HG02938 (cell line): ENCODE measurements around the gene LECT2.

Source experiments
- ATAC-seq: cut with Tn5 transposase; IDR thresholded peaks from one replicate; pipeline ENCODE4 v1.9.1; 2021; ENCODE audit warnings: mild to moderate bottlenecking, moderate library complexity; ENCODE audit not compliant: unreplicated experiment

LECT2 gene

DNA sequence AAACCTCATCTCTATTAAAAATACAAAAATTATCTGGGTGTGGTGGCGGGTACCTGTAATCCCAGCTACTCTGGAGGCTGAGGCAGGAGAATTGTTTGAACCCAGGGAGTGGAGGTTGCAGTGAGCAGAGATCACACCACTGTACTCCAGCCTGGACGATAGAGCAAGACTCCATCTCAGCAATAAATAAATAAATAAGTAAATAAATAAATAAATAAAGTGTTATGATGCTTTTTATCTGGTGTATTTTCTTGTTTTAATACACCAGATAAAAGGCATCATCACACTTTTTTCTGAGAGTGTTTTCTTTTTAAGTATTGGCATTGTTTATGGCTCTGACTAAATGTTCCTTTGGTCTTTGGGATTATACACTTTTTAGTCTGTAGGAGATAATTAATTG, 24.2 kb upstream of the LECT2 start:
- no peak for ATAC-seq

DNA sequence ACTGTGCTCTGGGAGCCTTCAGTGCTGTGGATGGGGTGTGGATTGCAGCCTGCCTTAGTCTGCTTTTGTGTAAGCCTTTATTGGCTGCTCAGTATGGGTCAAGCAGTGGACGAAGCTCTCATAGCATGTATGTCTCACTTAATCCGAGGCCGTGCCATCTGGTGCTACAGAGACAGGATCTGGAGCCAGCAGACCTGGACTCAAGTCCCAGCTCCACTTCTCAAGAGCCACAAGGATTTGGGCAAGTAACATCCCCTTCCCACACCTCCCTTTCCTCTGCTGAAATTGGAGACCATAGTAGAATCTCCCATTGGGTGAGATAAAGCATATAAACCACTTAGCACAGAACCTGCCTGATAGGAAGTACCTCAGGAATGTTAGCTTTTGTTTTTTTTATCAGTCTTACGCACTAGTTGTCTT, 23.4 kb upstream of the LECT2 start:
- ATAC-seq, result no peak

DNA sequence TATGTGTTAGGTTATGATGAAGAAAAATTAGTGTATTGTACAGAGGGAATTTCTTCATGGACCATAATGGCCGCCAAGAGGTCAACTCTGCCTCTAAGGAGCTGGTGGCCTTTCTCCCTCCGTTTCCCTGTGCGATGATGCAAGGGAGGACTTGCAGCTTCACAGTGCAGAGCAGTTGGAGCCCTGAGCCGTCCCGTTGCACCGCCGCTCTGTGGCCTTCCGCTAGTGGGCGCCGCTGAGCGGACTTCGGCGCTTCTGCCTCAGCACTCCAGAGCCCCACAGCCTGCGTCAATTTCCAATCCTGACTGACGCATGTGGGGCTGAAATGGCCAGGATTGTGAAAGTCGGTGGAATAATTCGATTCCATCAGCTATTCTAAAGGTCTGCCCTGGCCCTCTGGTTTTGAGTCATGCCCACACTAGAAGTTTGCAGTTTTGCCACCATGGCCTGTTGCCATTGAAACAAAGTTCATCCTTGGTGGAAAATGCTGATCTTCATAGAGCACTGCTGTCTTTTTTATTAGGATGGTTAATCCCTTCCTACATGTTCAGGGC, 22.7 kb upstream of the LECT2 start:
- peak; percentile 76 for ATAC-seq

DNA sequence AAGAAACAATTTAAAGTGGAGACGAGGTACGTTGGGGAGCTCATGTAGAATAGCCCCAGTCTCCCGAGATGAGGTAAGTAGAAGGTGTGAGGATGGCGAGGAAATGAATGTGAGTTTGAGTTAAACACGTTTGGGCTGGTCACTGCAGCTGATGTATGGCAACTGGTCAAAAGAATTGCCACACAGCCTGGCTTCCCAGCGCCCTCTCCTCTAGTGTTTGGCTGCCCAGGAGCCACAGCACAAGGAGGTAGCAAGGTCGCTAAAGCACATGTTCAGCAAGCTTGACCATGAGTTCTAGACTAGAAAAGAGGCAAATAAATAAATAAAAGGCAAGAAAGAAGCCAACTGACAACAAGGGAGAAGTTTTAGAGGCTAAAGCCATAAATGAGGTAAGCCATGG, 21.4 kb upstream of the LECT2 start:
- ATAC-seq, result no peak

DNA sequence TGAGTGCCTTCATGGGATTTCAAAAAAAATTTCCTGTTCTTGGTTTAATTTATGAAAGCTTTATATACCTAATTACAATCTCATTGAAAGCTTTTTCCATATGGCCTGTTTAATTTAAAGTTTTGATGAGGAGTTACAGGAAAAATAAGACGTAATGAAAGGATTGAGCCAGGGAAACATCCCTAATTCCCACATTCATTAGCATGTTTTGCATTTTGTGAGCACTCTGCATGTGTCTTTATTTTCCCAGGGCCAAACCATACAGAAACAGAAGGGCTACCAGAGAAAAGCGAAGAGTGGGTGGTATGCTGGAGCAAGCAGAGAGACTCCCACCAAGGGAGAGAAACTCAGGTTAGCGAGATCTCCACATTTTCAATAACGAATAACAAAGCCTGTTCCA, 20.3 kb upstream of the LECT2 start:
- no peak for ATAC-seq

DNA sequence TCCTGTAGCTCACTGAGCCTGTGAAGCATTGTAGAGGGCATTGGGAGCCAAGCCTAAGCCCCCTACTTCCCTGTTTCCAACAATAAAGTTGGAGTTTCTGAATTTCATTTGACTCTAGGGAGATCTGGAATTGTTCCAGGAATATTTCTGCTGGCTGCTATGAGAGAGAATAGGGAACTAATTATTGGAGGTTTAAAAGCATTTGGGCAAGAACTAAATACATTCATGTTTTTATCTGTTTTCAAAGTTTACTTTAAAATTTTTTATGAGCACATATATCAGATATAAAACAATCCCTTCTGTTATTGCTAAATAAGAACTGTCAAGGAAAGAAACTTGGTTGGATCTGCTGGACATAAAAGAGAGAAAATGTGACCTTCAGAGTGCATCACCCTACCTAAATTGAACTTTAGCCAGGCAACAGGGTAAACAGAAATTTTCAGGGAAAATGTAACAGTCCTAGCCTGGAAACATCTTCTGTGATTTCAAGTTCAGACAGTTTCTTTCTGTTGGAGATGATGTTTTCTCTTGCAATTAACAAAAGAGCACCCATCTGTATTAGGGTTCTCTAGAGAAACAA, 19.3 kb upstream of the LECT2 start:
- ATAC-seq, result no peak

DNA sequence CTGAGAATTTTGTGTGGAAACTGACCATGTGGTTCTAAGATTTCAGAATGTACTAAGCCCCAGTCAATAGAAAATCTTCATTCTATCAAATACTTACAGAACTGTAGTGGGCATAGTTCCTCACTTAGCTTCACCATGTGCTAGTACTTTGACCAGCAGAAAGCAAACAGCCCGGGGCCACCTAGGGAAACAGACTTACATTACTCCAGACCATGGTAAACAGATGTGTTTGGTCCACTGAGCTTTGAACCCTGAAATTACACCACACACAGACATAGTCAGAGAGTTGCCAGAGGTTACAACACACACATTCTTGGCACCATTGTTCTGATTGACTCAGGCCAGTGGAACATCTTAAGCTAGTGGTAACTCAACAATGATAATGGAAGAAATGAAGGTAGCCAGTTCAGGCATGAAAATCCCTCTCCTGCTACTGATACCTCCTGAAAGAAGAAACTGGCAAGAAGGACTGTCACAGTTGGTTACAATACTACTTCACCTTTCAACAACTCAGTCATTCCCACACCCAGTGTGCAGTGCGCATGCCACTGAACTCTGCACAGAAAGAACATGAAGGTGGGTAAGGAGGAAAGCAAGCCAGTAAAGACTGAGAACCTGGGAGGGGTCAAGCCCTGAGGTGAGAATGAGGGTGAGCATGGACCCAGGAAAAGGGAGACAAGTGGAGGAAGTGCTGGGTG, 18.7 kb upstream of the LECT2 start:
- no peak for ATAC-seq

DNA sequence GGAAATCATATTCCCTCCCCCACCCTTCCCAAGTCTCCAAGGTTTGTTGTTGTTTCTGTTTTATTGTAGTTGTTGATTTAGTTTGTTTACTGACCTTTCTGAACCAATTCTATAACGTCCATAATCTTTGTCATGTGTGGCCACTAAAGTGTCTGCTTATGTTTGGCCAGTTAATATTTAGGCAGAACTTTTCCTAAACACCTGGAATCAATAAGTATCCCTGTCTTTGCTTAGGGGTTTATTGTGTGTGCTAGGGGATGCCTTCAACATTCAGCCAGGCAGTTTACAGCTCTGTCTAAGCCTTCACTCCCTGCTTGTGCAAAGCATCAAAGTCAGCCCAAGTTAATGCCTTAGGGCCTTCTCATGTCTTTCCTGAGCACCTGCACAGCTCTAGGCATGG, 16.9 kb upstream of the LECT2 start:
- no peak for ATAC-seq

DNA sequence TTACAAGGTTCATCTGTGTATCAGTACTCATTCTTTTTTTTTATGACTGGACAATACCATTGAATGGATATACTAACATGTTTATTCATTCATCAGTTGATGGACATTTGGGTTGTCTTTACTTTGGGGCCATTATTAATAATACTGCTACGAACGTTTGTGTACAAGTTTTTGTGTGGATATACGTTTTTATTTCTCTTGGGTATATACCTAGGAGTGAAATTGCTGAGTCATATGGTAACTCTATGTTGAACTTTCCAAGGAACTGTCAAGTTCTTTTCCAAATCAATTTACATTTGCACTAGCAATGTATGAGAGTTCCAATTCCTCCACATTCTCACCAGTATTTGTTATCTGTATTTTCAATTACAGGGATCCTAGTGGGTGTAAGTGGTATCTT, 12.0 kb upstream of the LECT2 start:
- ATAC-seq, result no peak

DNA sequence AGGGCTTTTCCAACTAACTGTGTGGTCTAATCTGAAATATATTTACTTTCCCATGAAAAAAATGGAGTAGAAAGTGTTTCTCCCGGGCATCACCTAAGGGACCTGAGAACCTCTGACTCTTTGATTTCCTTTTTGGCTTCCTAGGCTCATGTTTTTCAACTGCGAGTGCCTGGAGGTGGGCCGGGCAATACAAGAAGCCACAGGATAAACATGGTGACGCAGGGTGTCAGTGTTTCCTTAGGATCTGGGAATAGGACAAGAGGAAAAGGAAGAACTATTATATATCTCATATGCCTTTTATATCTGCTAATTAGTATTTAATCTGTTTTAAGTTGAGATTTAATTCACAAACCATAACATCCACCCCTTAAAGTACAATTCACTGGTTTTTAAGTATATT, 11.4 kb upstream of the LECT2 start:
- no peak for ATAC-seq

DNA sequence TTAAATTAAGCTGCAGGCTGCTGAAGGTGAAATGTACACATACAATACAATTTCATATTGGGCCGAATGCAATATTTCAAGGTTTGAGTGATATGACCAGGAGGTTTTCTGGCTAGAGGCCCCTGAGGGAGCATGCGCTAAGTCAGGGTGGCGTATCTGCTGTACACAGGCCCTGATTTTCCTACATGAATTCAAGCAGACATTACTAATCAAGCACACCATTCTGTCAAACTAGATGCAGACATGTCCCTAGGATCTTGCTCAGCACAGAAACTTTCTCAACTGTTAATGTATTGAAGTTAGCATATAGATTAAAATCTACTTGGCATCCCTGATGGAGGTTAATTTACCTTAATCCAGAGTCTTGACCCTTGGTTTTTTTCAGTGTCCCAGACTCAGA, 10.7 kb upstream of the LECT2 start:
- ATAC-seq, result no peak

DNA sequence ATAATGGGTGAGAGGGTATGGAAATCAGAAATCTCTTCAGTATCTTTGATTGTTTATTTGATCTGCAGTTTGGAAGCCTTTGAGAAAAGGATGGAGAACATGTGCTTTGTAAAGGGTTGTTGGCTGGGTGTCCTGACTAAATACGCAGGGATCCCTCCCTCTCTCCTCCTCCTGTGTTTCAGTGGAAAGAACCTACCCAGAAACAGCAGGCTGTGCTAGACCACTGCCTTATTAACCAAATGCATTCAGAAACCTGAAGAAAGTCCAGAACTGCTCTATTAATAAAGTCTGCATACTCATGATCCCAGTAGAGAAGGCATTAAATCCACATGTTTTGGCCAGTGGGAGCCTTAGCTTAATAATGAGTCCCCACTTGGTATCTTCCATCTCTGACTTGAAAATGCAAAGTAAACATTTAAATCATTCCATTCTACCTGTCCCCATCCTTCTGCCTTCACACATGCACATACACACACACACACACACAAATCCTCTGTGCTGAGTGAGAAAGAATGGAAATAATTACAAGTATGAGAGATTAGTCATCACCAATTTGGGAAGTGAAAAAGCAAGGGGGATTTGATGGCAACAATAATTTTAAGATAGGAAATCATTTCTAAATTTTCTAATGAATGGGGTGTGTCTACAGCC, 10.0 kb upstream of the LECT2 start:
- ATAC-seq, result no peak

DNA sequence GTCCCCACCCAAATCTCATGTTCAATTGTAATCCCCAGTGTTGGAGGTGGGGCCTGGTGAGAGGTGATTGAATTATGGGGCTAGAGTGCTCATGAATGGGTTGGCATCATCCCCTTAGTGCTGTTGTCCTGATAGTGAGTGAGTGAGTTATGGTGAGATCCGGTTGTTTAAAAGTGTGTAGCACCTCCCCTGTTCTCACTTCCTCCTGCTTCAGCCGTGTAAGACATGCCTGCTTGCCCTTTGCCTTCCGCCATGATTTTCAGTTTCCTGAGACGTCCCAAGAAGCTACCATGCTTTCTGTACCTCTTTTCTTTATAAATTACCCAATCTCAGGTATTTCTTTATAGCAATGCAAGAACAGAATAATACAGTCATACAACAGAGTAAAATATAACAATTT, 742 bp upstream of the LECT2 start:
- ATAC-seq, result peak; percentile 70

DNA sequence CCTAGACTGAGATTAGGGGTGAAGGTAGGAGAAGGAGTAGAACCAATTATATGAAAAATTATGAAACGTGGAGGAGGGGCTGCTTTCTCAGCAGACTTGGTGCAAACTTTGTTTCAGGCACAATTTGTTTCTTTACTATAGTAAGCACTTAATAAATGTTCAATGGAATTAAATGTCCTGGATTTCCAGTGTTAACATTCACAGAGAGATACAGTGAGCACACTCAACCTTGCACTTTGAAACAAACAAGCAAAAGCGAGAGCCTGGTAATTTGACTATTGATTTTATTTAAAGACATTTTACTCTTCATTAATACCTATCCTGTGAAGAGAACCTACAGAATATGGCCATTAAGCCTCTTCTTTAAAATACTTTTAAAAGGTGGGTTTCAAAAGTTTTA, 933 bp downstream of the LECT2 start:
- ATAC-seq, result no peak

DNA sequence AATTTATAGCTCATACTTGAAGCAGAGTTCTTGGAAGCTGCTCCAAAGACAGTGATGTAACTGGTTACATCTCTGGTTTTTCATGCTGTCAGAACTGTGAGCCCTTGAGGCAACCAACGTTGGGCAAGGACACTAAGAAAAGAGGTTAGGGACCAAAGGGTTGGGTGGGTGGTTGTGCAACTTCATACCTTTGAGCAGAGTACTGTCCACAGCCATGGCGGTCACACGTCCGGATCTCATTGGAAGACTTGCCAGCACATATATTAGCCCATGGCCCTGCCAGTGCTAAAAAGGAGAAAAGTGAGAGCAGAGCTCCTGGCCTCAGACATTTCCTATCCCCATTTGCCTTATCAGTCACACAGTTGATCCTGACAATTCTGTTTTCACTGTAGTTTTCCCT, 2.1 kb downstream of the LECT2 start:
- no peak for ATAC-seq

DNA sequence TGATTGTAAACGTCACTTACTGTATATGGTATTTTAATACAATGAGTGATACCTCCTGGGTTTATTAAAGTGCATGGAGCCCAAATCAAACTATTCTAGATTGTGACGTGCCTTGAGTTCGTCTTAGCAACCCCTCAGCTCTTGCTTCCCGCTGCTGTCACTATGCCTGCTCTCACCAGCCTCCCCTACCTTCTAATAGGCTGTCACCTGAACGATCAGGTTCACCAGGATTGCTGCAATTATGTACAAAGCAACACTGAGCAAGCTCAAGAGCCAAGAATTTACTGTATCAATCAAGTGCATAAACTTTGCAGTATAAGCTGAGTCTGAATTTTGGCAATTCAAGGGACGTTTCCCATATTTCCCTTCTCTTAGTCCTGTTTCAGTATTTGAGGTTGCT, 3.0 kb downstream of the LECT2 start:
- ATAC-seq, result no peak

DNA sequence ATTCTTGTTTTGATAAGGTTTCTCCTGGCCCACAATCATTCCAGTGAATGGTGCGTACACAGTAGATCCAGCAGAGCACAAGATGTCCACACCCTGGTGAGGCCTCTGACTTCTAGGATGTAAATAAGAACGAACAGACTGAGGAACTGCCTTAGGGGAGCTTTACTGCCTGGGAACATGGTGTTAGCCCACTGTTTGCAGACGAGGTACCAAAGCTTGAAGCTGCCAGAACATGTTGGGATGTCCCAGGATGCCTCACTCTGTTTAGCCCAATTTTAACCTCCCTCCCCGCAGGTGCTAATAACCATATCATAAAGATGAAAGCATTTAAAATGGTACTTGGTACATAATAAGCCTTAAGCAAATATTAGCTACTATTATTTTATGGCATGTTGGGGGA, 3.5 kb downstream of the LECT2 start:
- ATAC-seq, result no peak

DNA sequence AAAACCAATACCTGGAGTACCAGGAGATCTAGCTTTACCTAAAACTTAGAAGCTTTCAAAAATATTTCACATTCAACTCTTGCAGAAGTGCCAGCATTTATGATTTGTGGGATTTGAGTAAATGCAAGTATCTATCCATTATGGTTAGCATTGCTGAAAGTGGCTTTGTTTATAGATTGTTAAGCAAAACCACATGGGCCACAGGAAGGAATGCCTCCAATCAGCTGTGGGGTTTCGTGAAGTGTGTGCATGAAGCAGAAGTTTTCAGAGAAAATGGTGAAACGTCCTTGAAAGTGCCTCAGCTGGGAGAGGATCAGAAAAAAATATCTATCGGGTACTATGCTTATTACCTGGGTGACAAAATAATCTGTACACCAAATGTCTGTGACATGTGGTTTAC, 4.2 kb downstream of the LECT2 start:
- ATAC-seq, result no peak

DNA sequence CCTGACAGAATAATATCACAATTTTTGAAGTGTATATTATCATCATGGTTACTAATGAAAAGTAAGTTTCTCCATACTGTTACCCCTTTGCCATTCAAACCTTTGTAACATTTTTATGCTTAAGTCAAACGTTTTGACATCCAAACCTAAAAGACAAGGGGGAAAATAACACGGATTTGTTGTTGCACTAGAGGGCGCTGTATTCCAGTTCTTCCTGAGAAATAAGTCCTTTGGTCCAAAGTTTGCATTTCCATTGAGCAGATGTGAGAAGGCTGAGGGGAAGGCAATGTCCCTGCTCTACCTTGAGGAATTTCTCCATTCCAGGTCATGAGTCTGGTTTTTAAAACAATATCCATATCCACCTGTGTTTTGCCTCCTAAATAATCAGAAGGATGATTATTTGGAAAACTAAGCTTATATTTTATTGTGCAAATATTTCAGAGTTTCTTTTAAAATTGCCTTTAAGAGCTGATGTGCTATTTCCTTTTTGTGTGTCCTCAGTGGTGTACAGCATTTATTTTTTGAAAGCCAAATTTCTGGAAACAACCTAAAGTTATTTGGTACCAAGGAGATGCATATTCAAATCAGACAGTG, 9.7 kb downstream of the LECT2 start:
- ATAC-seq, result no peak

DNA sequence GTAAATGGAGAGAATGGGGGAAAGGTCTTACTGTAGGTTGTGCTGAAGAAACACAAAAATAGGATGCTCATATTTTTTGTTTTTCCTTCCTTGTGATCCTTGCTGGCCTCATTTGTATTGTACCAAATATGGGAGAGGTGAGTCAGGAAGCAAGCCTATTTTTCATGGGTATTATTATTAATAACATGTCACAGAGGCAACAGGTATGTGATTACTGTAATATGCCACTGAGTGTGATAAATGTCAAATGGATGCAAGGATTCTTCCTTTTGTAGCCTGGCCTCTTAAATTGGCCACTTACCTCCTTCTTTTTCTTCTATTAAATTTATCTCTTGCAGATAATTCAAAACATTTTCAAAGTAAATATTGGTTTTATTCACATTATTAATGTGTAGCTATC, 10.2 kb downstream of the LECT2 start:
- ATAC-seq, result no peak

DNA sequence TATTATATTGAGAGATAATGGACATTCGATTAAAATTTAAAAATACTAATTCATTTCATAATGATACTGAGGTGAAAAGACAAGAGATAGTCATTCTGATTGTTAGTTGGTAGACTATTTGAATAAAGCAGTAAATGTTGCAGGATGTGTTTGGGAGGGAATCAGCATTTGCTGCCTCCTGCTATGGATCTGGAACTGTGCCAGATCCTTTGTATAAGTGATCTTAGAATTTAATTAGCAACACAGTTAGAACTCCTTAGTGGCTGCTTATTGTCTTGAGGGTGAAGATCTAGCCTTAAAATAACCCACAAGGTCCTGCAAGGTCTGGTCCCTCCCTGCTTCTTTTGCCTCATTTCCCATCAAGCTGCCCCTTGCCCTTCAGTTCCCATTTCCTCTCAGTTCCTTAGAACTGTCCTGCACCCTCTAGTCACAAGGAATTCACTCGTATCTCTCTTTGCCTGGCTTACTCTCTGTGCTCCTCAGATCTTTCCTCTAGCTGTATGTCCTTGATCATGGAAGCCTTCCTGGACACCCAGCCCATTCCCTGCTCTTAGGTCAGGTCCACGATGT, 12.5 kb downstream of the LECT2 start:
- no peak for ATAC-seq

DNA sequence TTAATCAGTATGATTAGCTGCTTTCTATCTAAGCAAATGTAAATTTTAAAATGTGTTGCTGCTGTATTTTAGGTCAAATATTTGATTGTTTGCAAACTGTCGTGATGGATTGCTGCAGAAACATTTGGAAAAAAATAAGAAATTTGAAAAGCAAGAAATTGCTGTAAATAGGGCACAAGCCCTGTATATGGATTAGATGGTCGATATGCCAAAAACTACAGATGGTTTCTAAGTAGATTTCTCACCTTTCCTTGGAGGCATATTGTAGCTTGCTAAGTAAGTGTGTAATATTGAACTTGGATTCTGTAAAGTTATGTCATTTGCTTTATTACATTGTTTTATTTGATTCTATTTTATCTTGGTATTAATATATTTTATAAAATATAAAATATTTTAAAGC, 13.1 kb downstream of the LECT2 start:
- no peak for ATAC-seq
